Measurements from ENCODE around the gene STAU1.
"Not testable (repeated sequence)": the region's sequence is repeated elsewhere in the genome, so short reads cannot be mapped to it uniquely, and the experiment has no call there.

The STAU1 gene

DNA sequence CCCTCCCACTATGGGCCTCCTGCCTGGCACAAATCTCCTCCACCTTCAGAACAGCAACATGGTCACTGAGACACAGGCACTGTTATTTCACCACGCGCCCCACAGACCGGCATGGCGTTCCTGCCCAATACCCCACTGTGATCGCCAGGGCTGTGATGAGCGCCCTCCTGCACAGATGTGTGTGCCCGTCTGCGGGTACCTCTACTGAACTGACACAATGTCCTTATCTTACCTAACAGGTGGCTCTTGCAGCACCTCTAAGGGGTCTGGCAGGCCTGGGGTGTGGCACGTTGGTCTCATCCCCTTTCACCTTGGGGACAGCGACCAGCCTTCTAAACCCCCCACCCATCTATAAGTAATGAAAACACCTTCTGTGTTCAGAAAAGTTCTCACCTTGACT is 64.2 kb downstream of the STAU1 start:
- DNase-seq (ENCODE audit: low read depth in 1 of 2, low spot score in 1 of 2), result no peak

DNA sequence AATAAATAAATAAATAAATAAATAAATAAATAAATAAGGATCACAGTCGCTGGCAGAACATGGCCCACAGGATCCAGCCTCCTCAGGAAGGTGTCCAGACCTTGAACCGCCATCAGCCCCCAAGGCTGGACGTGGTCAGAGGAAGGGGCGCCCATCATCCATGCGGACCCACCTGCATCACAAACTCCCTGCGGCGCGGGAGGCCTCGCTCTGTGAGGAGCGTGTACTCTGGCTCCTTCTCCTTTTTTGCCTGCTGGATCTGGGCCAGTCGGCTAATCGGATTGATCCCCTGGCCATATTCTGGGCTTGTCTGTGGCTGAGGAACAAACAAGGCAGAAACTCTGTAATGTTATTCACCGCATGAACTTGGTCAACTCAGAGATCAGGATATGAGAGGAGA is 65.2 kb downstream of the STAU1 start:
- DNase-seq (ENCODE audit: low read depth in 1 of 2, low spot score in 1 of 2), result no peak

DNA sequence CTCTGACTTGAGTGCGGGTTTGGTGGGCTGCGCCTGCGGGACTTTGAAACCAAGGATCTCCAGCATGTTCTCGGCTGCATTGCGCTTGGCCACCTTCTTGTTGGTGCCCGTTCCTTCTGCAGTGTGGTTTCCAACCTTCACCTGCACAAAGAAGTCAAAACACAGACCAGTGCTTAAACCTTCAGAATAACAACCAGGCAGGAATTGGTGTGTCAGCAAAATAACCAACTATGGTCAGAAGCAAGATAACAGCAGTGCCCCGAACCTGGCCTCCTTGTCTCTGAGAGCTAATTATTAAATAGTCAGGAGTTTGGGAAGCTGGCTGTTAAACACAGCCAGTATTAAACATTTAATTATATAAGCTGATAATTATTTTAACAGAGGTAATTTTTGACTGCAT is 68.1 kb downstream of the STAU1 start:
- DNase-seq (ENCODE audit: low read depth in 1 of 2, low spot score in 1 of 2), result no peak

GRCh38 chr20:49118307-49118706 is 69.8 kb downstream of the STAU1 start:
- no peak for DNase-seq (ENCODE audit: low read depth in 1 of 2, low spot score in 1 of 2)

DNA sequence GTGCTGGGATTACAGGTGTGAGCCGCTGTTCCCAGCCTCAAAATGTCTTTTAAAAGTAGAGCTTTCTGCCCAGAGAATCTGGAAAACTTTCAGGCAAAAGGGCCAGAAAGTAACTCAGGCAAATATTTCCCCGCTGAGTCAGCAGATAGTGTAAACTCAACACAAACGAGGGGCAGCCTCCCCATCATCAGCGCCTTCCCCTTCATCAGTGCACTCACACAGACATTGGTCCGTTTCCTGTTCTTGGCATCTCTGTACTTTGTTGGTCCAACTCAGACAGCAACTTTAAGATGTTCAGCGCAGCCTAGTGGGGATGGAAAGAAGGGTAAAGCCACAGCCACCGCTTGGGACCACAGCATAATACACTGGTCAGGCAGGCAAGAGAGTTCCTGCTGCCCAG is 72.6 kb downstream of the STAU1 start:
- no peak for DNase-seq (ENCODE audit: low read depth in 1 of 2, low spot score in 1 of 2)

DNA sequence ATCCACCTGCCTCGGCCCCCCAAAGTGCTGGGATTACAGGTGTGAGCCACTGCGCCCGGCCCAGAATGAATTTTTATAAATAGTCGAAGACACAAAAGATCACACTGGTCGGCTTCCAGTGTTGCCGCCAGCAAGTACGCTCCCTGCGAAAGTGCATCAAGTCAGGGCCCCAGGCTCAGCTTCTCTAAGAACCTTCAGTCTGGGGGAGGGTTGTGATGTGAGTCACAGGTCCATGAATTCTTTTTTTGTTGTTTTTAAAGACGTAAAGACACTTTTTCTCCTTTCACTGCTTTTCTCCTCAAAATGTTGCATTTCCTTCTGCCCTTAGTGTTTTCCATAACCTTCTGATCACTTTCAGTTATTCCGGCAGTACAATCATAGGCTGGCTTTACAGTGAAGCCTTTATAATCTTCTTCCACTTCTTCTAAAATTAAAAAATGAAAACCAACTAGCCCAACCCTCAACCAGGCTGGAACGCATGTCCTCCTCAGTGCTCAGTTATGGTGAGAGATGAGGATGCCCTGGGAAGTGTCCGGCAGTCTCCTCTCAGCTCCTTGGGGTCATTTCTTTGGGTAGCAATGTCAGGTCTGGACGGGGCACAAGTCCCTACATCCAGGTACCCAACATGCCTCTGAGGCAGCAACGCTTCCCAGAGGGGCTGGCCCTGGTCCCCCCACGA is 75.4 kb downstream of the STAU1 start:
- no peak for DNase-seq (ENCODE audit: low read depth in 1 of 2, low spot score in 1 of 2)

GRCh38 chr20:49110767-49111694 is 77.1 kb downstream of the STAU1 start:
- no peak for DNase-seq (ENCODE audit: low read depth in 1 of 2, low spot score in 1 of 2)

DNA sequence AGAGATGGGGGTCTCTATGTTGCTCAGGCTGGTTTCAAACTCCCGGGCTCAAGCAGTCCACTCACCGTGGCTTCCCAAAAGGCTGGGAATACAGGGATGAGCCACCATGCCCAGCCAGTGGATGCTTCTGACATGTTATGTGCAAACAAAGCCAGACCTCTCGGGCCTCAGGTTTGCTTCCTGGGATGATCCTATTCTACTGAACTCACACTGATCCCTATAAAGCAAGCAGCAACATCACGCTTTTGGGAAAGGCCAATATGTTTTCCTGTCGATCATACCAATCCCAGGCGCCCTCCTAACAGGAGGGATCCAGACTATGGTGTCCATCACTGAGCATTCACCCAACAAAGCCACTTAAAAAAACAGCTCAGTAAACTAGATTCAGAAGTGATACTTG is 81.8 kb downstream of the STAU1 start:
- DNase-seq (ENCODE audit: low read depth in 1 of 2, low spot score in 1 of 2), result no peak

DNA sequence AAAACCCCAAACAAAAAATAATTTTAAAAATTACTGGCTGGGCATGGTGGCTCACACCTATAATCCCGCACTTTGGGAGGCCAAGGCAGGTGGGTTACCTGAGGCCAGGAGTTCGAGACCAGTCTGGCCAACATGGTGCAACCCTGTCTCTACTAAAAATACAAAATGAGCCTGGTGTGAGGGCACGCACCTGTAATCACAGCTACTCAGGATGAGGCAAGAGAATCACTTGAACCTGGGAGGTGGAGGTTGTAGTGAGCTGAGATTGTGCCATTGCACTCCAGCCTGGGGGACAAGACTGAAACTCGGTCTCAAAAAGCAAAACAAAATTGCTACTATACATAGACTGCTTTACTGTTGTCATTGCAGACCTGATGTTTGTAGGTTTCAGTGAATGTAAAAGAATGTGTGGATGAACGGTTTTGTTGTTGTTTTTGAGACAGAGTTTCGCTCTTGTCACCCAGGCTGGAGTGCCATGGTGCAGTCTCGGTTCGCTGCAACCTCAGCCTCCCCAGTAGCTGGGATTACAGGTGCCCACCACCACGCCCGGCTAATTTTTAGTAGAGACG is 83.1 kb downstream of the STAU1 start:
- not testable (repeated sequence) for DNase-seq (ENCODE audit: low read depth in 1 of 2, low spot score in 1 of 2)

GRCh38 chr20:49104365-49104648 is 83.8 kb downstream of the STAU1 start:
- DNase-seq (ENCODE audit: low read depth in 1 of 2, low spot score in 1 of 2), result no peak

- DNase-seq (ENCODE audit: low read depth in 1 of 2, low spot score in 1 of 2), result no peak
Measured at GRCh38 chr20:49103647-49104364, 84.3 kb downstream of the STAU1 start.

GRCh38 chr20:49103019-49103418 is 85.1 kb downstream of the STAU1 start:
- DNase-seq (ENCODE audit: low read depth in 1 of 2, low spot score in 1 of 2), result no peak

DNA sequence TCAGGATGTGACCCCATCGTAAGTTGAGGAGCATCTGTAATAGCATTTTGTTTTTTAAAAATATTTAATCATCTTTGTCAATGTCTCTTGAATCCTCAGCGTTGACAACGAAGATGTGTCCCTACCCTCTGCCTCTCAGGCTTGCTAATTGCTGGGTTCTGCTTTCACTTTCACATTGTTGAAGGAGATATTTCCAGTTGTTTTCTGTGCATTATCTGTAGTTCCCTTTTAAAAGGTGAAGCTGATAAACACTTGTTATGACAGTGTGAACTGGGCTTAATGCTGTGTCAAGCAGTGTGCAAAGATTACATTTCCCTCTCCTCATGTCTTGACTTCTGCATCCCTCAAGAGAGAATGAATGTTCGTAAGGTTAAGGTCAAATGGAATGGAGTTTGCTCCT is 87.2 kb downstream of the STAU1 start:
- no peak for DNase-seq (ENCODE audit: low read depth in 1 of 2, low spot score in 1 of 2)

DNA sequence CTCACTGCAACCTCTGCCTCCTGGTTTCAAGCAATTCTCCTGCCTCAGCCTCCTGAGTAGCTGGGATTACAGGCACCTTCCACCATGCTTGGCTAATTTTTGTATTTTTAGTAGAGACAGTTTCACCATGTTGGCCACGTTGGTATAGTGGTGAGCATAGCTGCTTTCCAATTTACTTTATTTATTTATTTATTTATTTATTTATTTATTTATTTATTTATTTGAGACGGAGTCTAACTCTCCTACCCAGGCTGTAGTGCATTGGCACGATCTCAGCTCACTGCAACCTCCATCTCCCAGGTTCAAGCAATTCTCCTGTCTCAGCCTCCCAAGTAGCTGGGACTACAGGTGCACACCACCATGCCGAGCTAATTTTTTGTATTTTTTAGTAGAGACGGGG is 87.8 kb downstream of the STAU1 start:
- not testable (repeated sequence) for DNase-seq (ENCODE audit: low read depth in 1 of 2, low spot score in 1 of 2)

DNA sequence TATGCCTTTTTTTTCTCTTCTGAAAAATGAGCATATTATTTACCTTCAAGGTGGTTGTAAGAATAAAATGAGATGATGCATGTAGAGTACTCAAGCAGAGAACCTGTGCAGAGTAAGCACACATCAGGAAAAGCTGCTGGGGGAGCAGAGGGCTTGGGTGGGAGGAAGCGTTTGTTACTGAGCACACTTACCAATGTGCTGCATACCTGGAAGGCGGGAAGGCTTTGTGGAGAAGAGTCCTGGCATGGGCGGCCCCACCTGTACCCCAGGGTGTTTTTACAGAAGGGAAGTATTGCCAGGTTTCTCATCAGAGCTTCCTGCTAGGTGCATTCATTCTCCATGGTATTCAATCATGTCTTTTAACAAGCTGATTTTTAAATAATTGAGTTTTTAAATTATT is 89.1 kb downstream of the STAU1 start:
- DNase-seq (ENCODE audit: low read depth in 1 of 2, low spot score in 1 of 2), result no peak

GRCh38 chr20:49098136-49098535 is 90.0 kb downstream of the STAU1 start:
- no peak for DNase-seq (ENCODE audit: low read depth in 1 of 2, low spot score in 1 of 2)

DNA sequence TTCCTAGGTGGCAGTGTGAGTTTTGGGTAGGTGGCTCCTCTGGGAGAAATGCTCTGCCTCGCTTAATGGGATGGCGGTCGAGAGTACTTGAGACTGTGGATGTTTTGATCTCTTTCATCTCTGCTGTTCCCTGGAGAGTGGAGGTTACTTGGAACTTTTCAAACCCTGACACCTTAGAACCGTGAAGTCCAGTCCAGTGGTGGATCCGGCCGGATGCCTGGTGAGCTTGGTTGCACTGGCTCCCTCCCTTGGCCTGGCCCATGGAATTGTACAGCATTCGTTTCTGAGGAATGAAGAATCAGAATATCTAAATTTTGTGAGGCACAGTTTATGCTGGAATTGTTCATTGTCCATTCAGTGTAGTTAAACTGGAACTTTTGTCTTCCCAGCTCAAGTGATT is 91.0 kb downstream of the STAU1 start:
- no peak for DNase-seq (ENCODE audit: low read depth in 1 of 2, low spot score in 1 of 2)

DNA sequence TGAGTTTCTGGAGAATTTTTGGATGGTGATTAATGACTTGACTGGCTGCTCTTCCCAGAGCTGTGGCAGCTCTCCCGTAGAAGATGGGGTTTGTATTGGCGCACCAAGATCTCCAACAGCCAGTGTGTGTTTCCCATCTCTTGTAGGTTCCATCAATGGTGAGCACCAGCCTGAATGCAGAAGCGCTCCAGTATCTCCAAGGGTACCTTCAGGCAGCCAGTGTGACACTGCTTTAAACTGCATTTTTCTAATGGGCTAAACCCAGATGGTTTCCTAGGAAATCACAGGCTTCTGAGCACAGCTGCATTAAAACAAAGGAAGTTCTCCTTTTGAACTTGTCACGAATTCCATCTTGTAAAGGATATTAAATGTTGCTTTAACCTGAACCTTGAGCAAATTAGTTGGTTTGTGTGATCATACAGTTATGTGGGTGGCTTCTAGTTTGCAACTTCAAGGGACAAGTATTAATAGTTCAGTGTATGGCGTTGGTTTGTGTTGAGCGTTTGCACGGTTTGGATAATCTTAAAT is 91.9 kb downstream of the STAU1 start:
- DNase-seq (ENCODE audit: low read depth in 1 of 2, low spot score in 1 of 2), result no peak

DNA sequence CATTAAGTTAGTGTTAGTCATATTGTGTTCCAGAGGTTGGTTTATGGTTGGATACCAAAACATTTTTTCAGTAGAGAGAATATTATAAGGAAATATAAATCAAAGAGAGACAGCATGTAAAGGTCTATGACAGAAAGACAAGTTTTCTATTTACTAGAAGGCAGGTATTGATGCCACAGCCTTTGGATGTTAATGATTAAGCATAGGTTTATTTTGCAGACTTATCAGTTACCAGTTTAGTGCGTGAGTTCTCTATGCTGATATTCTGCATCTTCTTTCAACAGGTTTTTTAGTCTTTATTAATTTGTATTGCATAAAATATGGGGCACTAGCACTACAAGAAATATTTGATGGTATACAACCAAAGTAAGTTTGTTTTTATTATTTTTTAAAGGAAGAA is 96.4 kb downstream of the STAU1 start:
- DNase-seq (ENCODE audit: low read depth in 1 of 2, low spot score in 1 of 2), result no peak

DNA sequence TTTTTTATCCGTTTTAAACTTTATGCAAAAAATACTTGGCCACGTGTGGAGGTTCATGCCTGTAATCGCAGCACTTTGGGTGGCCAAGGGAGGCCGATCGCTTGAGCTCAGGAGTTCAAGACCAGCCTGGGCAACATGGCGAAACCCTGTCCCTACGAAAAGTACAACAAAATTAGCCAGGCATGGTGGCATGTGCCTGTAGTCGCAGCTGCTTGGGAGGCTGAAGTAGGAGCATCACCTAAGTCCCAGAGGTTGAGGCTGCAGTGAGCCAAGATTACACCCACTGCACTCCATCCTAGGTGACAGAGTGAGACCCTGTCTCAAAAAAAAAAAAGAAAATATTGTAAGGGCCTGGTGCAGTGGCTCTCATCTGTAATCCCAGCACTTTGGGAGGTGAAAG is 97.0 kb downstream of the STAU1 start:
- DNase-seq (ENCODE audit: low read depth in 1 of 2, low spot score in 1 of 2), result no peak

DNA sequence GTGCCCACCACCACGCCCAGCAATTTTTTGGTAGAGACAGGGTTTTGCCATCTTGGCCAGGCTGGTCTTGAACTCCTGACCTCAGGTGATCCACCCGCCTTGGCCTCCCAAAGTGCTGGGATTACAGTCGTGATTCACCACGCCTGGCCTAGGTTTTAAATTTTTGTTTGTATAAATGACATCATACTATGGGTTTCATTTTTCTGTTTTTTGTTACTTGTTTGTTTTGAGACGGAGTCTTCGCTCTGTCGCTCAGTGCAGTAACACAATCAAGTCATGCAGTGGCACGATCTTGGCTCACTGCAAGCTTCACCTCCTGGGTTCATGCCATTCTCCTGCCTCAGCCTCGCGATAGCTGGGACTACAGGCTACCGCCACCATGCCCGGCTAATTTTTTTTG is 105.8 kb downstream of the STAU1 start:
- not testable (repeated sequence) for DNase-seq (ENCODE audit: low read depth in 1 of 2, low spot score in 1 of 2)

DNA sequence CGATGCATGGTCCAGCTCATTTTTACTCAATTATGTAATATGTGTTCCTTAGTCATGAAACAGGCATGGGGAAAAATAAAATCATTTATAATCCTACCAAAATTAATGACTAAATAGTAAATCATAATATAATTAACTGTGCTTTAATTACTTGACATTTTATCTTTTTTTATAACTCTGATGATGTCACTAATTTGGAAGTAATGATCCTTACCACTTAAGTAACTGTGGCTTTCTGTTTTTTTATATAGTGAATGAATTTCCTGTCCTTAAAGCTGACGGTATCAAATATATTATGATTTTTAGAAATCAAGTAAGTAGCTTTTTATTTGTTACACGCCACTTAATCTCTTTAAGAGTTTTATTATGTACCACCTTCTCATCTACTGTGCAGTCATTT is 109.8 kb downstream of the STAU1 start:
- DNase-seq (ENCODE audit: low read depth in 1 of 2, low spot score in 1 of 2), result no peak
